ENCODE data around the gene TEC.
A peak's percentile ranks its signal among the peaks of the same experiment; 100 is the strongest.
"Not testable (repeated sequence)": the region's sequence is repeated elsewhere in the genome, so short reads cannot be mapped to it uniquely, and the experiment has no call there.

The TEC gene

DNA sequence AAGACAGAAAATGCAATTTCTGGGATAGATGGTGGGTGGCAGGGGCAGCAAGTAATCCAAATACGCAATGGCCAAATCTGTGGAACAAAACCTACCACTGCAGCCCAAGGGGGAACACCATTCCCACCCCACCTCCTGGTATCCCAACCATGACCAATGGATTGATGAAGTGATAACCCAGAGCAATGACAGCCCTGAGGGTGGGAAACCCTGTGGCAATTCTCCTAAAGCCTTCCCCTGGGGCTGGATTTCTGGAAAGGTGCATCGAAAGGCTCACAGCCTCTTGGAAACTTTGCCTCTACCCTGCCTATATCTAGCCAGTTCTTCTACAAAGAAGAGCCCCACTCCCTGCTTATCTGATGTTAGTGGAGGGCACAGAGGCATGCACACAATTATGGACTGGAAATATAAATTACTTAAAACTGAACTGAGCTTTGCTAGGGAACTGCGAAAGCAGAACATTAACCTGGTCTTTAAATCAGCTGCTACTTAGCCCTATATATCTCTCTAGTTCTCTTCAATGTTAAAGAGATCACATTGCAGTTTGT is 75.6 kb downstream of the TEC start:
- no peak for DNase-seq

DNA sequence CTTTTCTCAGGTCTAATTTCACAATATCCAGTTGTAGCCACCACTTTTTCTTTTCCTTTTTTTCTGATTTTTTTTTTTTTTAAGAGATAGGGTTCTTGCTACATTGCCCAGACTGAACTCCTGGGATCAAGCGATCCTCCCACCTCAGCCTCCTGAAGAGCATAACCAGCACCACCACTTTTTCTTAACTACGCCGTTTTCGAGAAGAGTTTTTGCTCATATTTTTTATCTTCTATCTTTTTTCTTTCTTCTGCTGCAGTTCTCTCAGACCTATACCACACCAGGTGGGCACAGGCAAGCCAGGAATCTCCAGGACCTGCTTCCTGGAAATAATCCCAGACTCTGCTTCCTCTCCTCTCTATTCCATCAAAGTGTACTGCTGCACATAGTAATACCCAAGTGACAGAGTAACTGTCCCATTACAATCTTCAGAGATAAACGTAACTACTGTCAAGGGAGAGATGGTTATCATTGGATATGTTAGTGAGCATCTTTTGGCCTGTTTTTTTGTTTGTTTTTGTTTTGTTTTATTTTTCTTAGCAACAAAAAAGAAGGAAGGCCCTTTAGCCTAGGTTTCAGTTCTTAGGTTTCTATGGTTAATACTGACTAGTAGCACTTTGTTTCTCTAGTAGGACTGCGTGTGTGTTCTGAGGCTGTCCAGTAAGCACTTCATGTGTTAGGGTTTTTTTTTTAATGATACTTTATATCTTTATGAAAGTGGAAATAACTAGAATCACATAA is 76.4 kb downstream of the TEC start:
- DNase-seq, result no peak

DNA sequence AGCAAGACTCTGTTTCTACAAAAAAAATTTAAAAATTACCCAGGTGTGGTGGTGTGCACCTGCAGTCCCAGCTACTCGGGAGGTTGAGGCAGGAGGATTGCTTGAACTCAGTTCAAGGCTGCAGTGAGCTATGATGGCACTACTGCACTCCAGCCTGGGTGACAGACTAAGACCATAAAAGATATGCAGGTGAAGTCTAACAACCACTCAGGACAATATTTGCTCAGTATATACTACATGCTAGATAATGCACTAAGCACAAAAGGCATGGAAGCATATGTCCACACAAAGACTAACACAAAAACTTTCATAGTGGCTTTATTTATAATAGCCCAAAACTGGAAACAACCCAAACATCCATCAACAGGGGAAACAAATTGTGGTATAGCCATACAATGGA is 77.9 kb downstream of the TEC start:
- no peak for DNase-seq

DNA sequence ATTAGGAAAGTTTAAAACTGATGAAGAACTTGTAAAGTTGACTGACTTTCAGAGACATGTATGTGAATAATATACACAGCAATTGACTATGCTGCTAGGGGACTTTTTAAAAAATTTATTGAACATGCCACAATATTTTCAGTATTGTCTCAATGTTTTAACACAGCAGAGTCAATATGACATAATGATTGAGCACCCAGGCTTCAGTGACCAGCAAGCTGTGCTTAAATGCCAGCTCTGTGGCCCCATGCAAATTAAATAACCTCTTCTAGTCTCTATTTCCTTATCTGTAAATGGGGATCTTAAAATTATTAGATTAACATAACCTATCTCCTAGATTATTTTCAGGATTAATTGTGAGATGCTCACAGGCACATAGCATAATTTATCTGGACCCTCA is 78.8 kb downstream of the TEC start:
- no peak for DNase-seq

DNA sequence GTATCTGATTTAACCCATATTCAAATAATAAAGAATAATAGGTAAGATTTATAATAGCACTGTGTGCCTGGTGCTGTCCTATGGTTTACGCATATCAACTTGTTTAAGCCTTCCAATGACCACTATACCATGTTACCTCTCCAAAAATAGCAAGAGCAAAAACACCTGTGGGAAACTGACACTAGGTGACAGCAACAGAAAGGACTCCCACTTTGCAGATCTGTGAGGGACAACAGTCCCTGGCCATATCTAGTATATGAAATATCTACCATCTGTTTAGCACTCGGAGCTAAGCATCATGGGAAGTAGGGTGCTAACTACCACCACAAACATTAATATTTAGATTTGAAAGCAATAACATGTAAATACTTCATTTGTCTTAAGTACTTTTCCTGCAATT is 79.9 kb downstream of the TEC start:
- DNase-seq, result no peak

DNA sequence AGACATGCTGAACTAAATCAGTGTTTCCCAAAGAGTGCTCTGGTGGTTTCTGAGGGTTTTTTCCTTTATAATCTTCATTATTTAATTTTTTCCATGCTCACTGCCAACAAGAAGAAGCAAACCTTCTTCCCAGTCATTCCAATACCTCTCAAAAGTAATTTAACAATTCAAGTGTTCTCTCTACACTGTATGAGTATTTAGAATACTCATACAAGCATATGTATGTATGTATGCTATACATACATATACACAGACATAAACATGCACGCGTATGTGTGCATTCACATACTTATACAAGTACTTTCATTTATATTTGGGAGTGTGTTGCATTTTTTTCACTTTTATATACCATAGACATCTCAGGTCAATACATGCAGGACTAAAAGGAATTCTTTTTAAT is 81.2 kb downstream of the TEC start:
- no peak for DNase-seq

DNA sequence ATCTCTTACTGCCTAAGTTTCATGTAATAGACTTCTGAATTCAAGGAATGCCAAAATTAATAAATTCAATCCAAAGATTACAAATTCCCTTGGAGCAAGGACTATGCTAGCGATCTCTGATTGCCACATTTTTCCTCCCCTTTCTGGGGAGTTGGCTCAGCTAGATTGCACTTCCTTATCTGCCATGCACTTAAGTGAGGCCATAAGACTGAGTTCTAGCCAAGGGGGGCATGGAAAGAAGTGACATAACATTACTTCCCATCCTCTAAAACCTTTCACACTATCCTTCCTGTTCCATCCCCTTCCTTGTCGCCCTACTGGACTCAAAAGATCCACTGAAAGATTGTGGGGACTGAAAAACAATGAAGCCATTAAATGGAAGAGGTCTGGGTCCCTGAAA is 81.8 kb downstream of the TEC start:
- peak; percentile 33 to 42 (median 38) for DNase-seq

DNA sequence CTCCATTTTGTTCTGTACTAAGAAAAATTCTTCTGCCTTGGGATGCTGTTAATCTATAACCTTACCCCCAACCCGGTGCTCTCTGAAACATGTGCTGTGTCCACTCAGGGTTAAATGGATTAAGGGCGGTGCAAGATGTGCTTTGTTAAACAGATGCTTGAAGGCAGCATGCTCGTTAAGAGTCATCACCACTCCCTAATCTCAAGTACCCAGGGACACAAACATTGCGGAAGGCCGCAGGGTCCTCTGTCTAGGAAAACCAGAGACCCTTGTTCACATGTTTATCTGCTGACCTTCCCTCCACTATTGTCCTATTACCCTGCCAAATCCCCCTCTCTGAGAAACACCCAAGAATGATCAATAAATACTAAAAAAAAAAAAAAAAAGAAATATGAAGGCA is 82.6 kb downstream of the TEC start:
- not testable (repeated sequence) for DNase-seq

DNA sequence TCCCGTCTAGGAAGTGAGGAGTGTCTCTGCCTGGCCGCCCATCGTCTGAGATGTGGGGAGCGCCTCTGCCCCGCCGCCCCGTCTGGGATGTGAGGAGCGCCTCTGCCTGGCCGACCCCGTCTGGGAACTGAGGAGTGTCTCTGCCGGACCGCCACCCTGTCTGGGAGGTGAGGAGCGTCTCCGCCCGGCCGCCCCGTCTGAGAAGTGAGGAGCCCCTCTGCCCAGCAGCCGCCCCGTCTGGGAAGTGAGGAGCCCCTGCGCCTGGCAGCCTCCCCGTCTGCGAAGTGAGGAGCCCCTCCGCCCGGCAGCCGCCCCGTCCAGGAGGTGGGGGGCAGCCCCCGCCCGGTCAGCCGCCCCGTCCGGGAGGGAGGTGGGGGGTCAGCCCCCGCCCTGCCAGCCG is 83.2 kb downstream of the TEC start:
- not testable (repeated sequence) for DNase-seq

DNA sequence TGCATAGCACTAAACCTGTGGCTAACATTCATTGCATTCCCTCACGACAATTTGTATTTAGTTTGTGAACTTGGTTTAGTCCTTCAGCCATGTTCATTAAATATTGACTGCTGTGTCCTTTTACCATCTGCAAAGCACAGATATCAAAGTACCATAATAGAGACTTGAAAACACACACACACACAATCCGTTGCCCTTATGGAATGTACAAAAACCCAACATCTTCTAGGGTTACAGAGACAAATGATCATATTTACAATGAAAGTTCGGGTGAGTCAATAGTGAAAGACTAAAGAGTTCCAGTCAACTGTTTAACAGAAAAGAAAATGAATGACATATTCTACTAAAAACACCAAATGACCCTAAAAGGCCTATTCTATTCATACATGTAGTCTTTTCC is 84.8 kb downstream of the TEC start:
- DNase-seq, result no peak

DNA sequence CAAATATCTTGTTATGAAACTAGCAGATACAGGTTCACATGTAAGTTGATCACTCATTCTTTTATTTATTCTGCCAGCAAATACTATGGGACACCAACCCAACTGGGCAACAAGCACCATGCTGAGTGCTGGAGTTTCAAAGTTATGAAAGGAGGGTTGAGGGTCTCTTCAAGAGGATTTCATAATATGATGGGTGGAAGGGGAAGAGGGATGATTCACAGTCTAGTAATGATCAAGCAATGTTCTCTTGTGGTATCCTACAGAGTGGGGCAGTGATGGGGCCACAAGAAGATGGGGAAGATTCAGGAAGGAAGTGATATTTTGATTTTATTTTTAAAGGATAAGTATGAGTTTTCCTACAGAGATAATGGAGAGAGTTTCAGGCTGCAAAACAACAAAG is 89.4 kb downstream of the TEC start:
- peak in 1 of 3 donors; percentile 35 for DNase-seq

DNA sequence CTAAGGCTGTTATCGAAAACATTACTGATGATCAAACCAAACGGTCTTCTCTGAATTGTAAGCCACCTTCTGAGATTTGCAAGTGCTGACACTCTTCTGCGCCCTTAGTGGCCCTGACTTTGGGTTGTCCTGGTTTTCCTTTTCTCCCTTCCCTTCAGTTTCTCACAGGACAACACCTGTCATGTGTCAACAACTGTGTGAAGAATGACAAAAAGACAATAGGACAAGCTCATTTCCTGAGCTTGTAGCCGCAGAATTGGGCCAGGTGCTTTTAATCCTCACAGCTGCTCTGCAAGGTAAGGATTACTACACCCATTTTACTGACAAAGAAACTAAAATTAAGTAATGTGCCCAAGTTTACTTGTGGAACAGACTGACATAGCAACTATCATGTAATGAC is 90.7 kb downstream of the TEC start:
- no peak for DNase-seq

DNA sequence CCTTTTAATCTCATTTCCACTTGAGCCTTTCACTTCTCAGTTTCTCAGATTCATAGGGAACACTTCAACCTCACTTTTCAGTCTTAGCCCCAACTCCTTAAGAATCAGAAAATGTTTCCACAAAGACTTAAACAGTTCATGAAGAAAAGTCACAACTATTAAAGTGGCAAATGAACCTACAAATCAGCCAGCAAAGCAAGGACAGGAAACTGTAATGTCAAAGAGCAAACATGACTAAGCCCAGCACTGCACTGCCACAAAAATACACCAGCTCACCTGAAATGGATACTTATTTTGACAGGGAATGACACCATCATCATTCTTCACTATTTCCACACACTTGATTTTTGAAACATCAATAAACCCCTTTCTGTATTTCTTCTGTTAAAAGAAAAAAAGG is 93.8 kb downstream of the TEC start:
- no peak for DNase-seq

DNA sequence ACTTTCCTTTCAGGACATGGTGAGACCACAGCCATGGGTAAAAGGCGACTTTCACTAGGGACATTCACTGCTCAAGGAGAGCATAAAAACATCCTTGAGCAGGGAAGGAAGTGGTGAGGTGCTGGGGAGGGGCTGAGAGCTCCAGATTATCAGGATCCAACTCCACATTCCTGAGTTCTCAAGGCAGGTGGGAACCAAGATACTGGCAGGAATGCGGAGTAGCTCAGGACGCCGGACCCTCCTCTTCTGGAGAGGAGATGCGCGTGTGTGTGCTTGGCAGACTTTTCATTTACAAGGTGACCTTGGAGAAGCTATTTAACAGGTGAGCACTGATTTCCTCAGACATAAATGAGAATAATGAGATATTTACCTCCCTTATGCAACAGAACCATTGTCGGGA is 94.3 kb downstream of the TEC start:
- DNase-seq, result no peak

DNA sequence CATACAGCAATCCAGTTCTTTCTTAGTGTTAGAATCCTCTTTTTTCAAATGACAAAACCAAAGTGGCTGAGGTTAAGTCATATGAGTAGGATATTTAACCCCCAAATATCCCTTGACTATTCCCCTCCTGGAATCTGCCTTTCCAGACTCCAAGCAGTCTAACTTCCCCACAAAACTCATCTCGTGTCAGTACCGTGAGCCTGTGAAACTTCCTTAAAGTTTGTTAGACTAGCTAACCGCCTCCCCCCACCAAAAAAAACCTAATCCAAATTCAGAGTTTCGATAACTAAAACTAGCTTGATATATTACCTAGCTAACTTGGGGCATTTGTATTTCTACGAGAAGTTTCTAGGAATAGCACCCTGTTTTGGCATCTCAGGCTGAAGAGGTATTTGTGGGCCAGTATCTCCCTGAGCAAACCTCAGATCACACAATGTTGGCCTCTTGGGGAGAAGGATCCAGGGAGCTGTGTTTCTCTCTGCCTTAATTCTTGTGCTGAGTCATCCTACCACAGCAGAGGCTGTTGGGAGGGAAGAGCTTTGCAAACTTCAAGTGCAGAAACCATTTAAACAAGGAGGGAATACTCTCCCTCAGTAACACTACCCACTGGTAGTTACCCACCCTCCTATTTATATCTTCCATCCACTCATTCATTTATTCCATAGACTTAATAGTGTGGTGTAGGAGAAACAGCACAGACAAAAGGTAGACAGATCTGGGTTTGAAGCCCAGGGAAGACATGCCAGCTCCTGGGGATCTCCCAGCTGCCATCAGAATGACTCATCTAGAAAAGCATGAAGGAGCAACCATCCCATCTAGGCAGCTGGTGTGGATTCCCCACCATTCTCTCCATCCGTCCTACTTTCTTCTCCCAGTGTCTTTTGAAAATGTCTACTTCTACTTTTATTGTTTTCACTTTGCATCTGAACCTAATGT is 96.3 kb downstream of the TEC start:
- peak; percentile 59 to 72 (median 71) for DNase-seq

DNA sequence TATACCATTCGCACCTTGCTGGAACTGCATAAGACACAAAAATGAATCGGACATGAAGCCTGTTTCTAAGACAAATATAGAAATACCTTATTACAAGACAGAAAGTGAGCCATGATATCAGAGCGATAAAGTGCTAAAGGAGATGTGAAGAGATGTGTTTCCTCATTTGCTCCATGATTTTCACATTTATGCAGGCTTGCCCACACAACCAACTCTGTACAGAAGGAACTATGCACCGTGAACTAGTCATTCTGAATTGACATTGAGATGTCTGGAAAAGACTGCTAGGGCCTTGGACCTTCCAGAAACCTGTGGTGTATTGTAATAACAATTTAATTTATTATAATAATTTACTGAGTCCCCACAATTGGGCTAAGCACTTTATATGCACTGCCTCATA is 97.0 kb downstream of the TEC start:
- peak in 1 of 3 donors; percentile 18 for DNase-seq

DNA sequence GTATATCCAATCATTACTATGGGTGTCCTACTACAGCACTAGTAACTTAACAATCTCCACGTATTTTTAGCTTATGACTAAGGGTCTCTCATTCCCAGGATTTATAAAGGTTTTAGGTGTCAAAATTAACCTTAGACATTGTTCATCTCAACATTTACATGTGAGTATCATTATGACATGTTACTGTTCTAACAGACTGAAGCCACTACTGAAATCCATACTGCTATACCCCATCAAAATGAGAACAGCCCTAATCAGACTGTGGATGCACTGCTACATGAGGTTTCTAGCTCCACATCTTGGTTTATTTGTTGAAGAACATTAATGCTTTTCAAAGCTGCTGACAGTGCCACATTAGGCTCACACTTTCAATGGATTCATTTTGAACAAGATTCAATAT is 100.0 kb downstream of the TEC start:
- no peak for DNase-seq

DNA sequence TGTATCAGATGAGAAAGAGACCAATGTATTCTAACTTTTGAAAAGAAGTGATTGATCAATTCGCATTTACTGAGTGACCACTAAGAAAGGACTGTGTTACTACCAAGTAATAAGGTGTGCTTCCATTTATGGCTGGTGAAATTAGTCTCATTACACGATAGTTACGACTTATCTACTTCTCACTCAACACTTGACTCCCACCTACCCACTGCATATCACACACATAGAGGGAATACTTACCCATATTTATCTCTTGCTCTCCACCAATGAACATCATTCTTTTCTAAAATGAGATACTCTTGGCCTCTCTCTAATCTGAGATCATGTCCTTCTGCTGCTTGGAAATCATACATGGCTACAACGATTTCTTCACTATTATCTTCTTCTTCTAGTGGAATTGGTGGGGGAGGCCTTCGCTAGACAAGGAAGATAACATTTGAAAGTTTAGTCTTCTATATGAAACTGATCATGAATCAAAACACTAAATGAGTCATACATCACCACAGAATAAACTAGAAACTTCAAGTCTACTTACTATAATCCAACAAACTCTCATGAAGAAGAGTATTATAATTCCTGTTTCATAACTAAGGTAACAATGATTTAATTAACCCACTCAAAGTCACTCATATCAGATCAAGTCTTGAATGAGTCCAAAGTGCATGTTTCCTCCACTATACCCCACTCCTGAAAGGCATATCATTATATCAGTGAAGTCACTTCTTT is 101.9 kb downstream of the TEC start:
- DNase-seq, result no peak

DNA sequence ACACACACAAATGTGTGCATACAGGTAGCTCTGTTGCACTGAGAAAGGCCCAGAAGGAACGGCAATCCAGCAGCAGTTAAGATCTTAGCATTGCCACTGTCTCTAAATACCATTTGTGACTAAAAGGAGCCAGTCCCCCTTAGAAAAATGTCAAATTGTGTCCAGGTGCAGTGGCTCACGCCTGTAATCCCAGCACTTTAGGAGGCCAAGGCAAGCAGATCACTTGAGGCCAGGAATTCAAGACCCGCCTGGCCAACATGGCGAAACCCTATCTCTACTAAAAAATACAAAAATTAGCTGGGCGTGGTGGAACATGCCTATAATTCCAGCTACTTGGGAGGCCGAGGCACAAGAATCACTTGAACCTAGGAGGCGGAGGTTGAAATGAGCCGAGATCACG is 105.1 kb downstream of the TEC start:
- not testable (repeated sequence) for DNase-seq

DNA sequence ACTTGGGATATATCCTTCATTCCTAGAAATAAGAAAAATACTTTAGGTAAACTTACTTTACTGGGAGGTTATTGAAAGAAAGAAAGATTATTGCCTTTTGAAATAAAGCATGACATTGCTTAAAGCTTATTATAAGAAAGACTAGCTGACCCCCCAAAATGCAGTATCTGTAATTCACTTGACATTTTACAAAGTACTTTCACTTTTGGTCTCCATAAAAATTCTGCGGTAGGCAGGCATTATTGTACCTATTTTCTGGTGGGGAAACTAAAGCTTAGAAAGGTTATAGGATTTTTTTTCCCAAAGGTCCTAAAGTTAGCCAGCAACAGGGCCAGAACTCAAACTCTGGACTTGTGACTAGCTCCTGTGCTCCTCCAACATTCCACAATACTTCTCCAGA is 105.9 kb downstream of the TEC start:
- DNase-seq, result no peak

DNA sequence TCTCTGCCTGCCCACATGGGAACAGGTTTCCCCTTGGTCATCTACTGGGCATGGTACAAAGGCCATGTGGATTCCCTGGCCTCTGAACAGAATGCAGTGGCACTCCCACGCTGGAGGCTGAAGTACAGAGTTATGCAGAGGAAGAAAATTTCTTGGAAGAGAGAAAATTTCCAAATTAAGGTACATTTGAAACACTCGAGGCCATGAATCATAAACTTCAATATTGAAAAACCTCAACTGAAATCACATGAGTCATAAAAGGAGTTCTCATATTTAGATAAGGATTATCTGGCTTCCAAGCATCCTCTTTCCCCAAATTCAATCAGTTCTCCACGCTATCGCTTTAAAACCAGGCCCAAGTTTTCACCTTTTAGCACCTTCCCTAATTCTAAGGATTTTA is 107.5 kb downstream of the TEC start:
- peak; percentile 43 to 57 (median 47) for DNase-seq

DNA sequence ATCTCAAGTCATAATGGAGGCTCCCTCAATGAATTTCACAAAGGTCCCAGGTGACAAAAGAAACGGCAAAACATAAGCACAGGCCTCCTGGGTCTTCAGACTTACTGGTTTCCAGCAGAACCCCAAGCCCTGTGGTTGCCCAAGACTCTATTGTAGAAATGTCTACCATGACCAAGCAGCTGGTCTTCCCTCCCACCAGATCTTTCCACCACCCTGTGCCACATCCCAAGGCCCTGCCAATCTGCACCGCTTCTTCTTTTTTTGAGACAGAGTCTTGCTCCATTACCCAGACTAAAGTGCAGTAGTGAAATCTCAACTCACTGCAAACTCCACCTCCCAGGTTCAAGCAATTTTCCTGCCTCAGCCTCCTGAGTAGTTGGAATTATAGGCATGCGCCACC is 112.4 kb downstream of the TEC start:
- DNase-seq, result no peak

DNA sequence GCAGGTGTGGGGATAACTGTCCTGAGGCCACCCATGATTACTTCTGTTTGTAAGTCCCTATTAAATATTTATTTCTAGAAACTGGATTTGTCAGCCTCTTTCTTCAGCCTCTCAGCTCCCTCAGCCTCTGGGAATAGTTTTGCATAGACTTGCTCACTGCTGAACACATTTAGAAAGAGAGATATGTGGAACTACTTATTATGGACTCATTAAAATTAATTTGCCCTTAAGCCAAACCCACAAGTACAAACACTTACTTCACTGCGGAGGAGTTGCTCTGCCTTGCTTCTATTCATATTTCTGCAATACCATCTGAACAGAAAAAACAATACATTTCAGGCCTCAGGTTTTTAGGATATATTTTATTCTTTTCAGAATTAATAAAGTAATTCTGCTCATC is 113.2 kb downstream of the TEC start:
- DNase-seq, result no peak

Measured in suppressor macrophage treated with lipopolysaccharide for 1 hour (primary cell).